Kidney glomerular epithelial cell (primary cell): ENCODE data around the gene CES1.
A peak's percentile ranks its signal among the peaks of the same experiment; 100 is the strongest.
"Not testable (repeated sequence)": the region's sequence is repeated elsewhere in the genome, so short reads cannot be mapped to it uniquely, and the experiment has no call there.

ENCODE experiments used
- DNase-seq: peaks from one replicate; lab custom pipeline; 2025; lab: John Stamatoyannopoulos, UW

Gene CES1

DNA sequence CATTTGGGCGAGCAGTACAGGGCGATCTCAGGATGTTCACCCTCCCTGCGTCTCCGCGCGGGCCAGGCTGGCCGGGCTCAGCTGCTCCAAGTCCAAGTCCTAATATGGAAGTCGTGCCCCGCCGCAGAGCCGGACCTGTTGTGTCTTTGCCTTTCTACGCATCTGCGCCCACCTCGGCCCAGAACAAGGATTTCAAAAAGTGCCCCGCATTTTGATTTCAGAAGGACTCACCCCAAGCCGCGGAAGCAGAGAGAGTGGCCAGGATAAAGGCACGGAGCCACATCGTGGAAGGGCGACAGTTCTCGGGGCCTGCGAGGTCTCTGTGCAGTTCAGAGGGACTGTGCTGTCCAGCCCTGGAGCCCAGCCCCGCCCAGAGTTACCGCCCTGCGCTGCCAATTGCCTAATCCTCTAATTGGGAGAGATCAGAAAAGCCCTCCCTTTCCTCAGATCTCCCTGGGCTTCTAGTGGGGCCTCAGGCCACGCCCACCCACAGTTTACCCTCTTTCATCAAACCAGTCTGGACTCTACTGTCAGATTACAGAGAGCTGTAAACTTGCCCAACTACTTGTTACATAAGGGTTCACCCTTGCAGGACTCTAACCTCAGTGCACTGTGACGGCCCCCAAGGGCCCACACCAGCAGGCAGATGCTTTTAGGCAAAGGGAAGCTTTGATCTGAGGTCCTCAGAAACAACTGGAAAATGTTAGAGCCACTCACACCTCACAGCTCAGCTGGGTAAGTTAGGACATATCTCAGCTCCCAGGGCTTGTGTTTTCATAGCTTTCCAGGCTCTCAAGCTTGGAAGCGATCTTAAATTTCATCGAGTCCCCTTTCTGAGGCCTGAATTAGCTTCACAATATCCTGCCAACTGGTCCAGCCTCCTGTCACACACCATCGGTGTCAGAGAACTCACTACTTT, at the start of gene CES1:
Gene CES1 (minus strand): TSS at position 324 of the 919 bp plus-strand sequence. CDS start 41 bp downstream, at position 283.
- DNase-seq, result no peak

DNA sequence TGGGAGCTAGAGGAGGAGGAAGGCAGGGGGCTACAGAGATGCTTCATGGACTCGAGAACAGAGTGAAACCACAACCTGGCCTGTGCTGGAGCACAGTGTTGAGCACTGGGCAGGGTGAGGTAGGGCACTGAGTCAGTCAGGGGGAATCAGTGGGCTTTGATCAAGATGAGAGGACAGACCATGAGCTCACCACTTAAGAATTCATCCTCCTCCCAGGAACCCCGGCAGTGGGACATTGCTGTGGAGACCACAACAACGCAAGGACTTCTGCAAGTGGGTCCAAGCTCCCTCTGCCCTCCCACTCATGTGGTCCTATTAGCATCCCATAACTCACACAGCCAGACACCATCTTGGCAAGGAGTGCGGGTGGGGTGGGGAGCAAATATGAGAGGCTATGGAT, 44.0 kb upstream of the CES1 start:
- peak; percentile 12 for DNase-seq

DNA sequence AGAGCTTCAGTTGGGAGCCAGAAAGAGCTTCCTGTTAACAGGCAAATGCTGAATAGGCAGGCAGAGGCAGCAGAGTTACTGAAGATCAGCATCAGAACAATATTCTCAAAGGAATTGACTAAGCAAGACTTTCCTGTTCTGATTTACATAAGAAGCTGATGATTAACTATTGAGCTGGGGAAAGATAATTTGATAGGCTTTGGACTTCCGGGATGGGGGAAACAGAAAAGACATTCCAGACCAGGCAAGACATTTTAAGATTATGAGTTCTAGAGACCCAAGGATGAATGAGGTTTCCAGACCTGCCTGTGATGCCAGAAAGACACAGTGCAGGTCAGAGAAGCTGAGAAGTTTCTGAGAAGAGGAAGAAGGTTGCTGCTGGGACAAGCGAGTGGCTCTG, 42.4 kb upstream of the CES1 start, which contains the start of gene CES5A:
Gene CES5A (minus strand): TSS at position 101 of the 400 bp plus-strand sequence. CDS start 152 bp downstream, outside the sequence.
- DNase-seq, result no peak

DNA sequence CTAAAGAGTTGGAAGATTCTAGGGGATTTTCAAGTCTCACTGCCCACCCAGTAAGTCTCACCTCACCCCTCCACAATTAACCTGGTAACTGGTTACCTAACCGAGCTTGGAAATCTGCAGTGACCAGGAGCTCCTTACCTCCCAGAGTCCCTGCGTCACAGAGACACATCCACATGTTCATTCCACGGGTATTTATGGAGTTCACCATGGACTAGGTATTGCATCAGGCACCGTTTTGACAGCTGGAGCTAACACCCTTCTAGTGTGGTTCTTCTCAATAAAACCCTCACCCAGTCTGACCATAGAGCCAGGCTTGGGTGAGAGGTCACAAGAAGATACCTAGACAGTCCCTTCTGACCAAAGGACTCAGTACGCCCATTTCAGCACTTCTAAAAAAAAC, 40.2 kb upstream of the CES1 start:
- DNase-seq, result no peak

DNA sequence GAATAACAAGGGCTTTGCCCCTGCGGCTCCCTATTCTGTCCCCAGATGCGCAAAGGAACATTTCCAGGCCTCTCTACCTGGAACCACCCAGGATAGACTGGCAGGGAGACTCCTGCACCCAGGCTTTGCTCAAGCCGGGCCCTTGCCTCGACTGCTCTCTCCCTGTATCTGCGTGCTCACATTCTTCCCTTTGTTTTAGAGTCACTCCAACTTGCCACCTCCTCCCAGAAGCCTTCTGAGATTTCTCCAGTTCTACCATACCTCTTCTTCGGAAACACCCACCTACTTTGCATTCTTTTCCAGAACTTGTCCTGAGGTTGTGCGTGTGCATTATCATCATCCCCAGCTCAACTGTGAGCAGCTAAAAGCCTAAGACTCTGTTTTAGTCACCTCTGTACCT, 39.2 kb upstream of the CES1 start:
- DNase-seq, result no peak

DNA sequence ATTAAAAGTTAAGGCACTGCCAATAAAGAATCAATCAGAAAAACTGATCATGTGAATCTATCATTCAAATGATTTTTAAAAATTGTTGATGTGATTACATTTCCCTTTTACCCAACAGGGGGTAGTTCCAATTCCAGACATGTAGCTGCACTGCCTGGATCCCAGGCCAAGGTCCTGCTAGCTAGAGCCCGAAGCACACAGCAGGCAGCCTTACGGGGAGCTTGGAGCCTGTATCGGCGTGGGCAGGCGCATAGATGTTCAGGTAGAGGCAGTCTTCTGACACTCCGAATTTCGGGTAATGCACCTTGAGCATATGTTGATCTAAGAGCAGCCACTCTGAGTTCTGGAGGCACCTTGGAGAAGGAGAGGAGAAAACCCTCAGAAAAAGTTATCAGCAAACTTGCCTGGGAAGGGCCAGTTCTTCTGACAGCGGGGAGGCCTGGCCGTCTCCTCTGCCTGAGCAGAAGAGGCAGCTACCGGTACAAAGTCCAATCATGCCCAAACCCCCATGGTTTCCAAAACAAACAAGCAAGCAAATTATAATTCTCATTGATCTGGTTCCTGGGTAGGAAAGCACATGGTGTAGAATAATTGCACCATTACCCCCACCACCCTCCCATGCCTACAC, 38.6 kb upstream of the CES1 start:
- DNase-seq, result no peak

DNA sequence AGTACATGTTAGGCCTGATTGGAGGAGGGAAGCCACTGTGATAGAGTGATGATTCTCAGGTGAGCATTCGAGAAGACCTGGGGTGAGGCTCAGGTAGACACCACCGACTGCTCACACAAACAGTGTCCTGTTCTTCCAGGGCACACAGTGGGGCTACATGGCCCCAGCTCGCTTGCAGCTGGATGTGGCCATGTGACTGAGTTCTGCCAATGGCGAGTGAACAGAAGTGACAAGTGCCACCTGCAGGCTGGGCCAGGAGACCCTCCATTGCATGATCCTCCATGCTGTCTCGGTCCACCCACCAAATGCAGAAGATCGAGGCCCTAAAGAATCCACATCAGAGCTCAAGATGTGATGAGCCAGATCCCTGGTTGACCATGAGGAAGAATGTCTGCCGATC, 36.1 kb upstream of the CES1 start:
- no peak for DNase-seq

DNA sequence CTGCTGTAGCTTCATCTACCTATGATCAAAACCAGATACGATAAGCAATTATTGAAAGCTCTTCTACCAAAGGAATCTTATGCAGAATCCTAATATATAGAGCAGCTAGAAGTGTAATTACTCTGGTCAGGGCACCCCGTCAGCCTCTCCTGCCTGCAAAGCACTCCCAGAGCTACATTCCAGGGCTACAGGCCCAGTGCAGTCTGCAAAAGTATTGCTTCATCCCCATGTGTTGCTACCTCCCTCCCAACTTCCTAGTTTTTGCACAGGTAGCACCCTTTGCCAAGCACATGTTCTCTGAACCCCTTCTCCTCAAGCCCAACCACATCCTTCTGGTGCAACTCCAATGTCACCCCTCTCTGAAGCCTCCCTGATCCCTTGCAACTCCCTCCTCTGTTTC, 35.2 kb upstream of the CES1 start:
- no peak for DNase-seq

DNA sequence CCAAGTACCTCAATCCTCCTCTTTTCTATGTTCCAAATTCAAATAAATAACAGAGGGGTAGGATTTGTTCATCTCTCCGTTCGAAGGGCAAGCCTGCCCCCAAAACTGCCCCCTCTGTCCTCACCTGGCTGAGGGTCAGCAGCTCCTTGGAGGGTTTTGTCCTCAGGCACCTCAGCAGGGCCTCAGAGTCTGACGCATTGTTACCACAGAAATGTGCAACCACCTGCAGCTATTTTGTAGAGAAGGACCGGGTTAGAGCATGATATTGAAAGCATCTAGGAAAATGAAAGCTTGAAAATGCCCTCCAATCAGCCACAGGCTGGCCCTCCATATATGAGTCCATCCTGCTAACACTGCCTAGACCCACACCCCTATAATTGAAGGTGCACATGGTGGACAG, 28.4 kb upstream of the CES1 start:
- DNase-seq, result no peak

DNA sequence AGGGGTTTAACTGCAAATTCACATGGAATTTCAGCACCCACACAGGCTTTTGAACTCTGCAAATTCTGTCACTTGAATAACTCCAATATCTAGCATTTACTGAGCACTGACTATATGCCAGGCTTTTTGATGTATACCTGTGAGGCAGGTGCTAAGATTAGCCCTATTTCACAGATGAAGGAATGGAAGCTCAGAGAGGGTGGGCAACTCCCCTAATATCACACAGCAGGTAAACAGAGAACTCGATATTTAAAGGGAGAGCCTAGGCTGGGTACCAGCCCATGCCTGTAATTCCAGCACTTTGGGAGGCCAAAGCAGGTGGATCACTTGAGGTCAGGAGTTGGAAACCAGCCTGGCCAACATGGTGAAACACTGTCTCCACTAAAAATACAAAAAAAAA, 24.8 kb upstream of the CES1 start:
- not testable (repeated sequence) for DNase-seq

DNA sequence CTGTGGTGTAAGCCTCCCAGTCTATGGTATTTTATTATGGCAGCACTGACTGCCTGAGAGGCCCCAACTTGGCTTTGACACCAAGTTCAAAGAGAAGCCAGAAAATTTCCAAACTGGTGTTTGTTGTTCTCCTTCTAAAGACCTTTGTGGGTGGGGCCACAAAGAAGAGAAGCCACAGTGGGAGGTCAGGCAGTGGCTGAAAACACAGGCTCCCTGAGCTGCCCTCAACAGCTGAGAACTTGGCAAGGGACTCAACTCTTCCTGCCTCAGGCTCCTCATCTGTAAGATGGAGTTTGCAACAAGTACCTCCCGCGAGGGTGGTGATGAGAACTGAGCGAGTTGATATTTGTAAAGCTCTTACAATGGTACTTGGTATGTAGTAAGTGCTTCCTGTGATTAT, 24.1 kb upstream of the CES1 start:
- no peak for DNase-seq

DNA sequence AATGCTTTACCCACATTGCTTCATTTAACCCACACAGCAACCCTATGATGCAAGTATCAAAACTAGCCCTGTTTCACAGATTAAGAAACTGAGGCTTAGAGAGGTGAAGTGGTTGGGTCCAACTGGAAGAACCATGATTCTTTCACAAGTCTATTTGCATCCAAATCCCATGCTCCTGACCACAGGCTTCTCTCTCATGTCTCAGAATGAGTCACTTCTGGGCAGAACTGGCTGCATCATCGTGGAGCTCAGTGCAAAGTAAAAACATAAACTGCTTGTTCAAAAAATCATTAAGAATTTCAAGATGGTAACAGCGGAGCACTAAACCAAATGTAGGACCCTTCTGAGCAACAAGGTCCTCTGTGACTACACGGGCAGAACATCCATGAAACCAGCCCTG, 20.2 kb upstream of the CES1 start:
- DNase-seq, result no peak

DNA sequence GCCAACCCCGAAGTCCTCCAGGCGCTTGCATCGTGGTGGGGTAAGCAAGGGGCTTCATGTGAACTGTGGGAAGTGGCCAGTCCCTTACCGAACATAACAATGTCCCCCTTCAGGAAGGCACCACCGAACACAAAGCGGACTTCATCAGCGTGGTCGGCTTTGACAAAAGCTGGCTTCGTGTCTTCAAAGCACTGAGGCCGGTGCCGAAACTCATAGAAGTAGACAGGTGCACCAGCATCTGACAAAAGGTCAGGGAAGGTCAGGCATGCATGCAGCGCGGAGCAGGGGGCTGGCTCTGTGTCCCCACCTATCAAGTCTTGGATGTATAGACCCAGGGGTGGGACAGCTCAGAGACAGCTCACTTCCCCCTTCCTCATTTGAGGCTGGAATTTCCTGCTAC, 16.6 kb upstream of the CES1 start:
- DNase-seq, result no peak

DNA sequence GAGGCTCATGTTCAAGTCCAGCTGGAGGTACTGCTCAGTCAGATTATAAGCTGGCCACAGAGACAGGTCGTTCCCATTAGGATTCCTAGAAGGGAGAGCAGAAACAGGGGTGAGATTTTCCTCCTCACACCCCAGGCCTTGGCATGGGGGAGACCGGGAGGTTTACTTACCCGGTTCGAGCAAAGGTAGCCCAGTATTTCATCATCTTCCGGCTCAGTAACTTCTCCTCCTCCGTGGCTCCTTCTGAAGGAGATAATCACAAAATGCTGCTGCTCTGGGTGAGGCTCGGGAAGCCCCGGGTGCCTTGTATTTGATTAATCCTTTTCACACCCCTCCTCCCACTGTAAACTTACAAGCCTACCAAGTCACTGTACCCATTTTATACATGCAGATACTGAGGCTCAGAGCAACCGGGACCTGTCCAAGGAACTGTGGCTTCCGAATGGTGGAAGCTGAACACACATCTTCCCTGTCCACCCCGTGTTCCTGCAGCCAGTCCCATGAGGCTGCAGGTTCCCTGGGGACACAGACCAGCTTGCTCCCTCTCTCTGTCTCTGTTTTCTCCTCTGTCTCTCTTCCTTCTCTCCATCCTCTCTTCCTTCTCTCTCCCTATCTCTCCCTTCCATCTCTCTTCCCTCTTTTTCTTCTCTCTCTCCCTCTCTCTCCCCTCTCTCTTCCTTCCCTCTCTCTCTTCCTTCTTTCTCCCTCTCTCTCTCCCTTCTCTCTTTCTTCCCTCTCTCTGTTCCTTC, 13.9 kb upstream of the CES1 start:
- no peak for DNase-seq

DNA sequence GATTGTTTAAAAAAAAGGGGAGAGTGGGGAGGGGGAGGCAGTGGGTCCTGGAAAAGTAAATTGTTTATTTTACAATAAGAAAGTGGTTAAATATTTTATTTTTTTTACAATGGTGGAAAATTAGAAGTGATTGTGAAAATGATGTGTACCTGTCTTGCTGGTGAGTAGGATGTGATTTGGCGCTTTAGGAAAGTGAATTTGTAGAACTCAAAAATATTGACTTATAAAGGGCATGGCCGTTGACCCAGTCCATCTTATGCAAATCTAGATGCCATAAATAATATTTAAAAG, 10.2 kb upstream of the CES1 start:
- no peak for DNase-seq

DNA sequence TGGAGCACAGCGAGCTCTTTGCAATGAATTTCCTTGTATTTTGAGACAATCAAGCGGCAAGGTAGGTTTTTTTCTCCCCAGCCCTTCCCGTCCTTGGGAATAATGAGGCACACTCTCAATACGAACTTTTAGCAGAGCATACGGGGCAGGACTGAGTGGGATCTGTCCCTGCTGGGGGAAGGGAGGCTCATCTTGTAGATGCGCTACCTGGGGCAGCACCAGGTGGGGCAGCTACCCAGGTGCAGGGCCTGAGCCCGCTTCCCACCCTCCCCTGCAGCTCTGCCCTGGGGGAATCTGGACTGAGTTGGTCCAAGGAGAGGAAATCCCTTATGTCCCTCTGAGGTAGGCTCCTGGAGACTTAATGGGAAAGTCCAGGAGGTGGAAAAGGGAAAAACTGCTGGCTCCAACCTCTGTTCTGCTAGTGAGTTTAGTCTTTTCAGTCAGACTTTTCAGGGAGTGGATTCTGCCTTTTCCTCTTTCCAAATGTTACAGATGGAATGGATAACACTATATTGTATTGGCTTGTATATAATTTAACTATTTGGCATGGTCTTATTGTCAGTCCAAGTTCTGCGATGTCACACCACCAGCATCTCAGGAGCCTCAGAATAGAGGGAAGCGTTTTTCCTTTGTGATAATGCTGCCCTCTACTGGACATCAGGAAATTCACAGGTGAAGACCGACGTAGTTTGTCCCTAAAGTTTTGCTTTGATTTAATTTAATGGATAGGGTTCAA, 9.6 kb upstream of the CES1 start:
- peak; percentile 26 for DNase-seq

DNA sequence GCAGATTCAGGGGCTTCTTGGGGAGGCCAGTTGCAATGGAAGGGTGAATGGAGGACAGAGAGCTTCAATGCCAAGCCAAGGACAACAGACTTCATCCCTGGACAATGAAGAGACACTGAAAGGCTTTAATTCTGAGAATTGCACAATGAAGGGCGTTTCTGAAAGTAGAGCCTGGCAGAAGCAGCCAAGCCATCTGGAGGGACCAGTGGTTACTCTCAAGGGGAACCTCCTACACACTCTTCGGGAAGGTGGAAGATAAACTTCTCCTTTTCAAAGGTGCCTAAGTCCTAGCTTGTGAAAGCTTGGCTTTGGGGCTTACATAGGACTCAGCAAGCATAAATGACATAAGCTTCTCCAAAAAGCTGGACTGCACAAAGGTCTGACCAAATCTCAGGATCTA, 6.2 kb upstream of the CES1 start:
- DNase-seq, result no peak

DNA sequence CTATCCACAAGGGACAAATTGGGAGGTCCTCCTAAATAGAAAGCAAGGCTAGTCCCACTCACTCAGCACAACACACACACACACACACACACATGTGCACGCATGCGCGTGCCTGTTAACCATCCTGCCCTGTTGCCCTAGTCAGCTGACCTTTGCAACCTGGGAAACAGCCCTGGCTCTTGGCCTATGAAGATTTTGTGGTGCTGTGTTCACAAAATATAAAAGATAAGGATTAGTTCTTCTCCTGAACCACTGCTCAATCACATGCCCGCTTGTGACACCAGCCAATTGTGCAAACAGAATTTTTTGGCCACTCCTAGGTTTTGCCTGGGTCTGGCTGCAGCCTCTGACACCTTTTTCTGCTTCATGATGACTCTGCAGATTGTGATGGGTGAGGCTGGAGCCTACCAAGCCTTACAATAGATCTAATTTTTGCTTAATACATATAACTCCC, 3.3 kb upstream of the CES1 start:
- DNase-seq, result no peak

DNA sequence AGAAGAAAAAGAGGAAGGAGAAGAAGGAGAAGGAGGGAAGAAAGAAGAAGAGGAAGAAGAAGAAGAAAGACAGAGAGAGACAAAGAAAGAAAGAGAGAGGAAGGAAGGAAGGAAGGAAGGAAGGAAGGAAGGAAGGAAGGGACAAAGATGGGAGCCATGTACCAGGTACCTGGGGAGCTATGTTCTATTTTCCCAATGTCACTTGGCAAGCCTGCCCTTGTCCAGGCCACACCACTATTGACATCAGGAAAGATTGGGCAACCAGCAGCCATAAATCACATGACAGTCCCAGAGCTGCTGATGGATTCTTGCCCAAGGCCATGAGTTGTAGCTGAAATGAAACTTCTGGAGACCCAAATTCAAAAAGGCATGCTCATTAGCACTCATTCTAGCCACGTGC, 2.7 kb upstream of the CES1 start:
- no peak for DNase-seq

DNA sequence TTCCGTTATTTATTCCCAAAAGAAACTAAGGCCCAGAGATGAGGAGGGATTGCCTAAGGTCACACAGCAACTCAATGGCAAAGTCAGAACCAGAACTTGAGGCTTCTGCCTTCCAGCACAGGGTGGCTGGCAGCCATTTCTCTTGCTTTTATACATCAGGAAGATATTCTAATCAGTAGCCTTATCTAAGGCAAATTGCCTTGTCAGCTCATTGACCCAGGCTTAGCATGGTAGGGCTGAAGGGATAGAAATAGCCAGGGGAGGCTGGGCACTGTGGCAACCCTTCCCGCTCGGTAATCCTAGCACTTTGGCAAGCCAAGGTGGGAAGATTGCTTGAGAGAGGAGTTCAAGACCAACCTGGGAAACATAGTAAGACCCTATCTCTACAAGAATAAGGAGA, 2.3 kb upstream of the CES1 start:
- DNase-seq, result not testable (repeated sequence)

DNA sequence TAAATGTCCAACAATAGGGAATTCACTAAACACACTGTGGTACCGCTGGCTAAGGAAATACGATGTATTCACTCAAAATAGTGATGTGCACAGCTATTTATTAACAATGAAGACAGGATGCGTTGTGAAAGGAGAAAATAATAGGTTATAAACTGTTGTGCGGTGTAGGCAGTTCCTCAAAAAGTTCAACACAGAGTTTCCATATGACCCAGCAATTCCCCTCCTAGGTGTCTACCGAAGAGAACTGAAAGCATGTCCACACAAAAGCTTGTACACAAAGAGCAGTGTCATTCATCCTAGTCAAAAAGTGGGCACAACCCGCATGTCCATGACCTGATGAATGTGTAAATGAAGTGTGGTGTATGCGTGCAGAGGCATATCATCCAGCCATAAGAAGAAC, 1.2 kb upstream of the CES1 start:
- DNase-seq, result no peak

DNA sequence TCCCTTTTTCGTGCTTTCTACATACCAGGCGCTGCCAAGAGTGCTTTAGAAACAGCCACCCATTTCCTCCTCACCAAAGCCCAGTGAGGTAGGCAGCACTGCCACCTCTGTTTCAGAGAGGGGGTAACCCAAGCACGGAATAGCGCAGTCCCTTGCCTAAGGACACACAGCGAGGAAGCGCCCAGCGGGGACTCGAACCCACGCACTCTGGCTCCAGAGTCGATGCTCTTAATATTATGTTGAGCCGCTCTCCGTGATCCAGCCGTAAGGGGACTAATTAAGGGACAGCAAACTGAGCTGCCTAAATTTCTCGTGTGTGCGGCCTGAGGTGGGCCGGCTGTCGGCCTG, 497 bp downstream of the CES1 start:
- DNase-seq, result no peak
